GM12891 (cell line): ENCODE results near the gene PRKCA.
"Not testable (repeated sequence)": the region's sequence is repeated elsewhere in the genome, so short reads cannot be mapped to it uniquely, and the experiment has no call there.

Experiments used
- DNase-seq: peaks from one replicate; pipeline ENCODE4 v3.0.0; 2011; ENCODE audit warnings: low spot score; ENCODE audit not compliant: insufficient read length
- FAIRE-seq: peaks from 2 replicates; lab custom pipeline; 2011; peaks lifted over from hg19 to GRCh38; lab: Jason Lieb, UNC
- PAX5 ChIP-seq: IDR thresholded peaks from 2 replicates; pipeline ENCODE4 v1.6.1; 2011; ENCODE audit warnings: low read length, moderate library complexity, mild to moderate bottlenecking; ENCODE audit not compliant: insufficient read depth, severe bottlenecking
- POLR2A ChIP-seq: IDR thresholded peaks from 2 replicates; pipeline ENCODE4 v1.6.1; 2011; ENCODE audit warnings: low read depth, low read length, control low read depth
- POLR2AphosphoS5 ChIP-seq: IDR thresholded peaks from 2 replicates; pipeline ENCODE4 v1.6.1; 2011; ENCODE audit warnings: low read depth, low read length, control low read depth
- POU2F2 ChIP-seq: IDR thresholded peaks from 2 replicates; pipeline ENCODE4 v1.6.1; 2011; ENCODE audit warnings: low read depth, mild to moderate bottlenecking, control low read depth, low read length, moderate library complexity
- SPI1 ChIP-seq: IDR thresholded peaks from 2 replicates; pipeline ENCODE4 v1.6.1; 2011; ENCODE audit warnings: low read depth, low read length, control low read depth
- TAF1 ChIP-seq: IDR thresholded peaks from 2 replicates; pipeline ENCODE4 v1.6.1; 2011; ENCODE audit warnings: low read depth, low read length, control low read depth

PRKCA gene

DNA sequence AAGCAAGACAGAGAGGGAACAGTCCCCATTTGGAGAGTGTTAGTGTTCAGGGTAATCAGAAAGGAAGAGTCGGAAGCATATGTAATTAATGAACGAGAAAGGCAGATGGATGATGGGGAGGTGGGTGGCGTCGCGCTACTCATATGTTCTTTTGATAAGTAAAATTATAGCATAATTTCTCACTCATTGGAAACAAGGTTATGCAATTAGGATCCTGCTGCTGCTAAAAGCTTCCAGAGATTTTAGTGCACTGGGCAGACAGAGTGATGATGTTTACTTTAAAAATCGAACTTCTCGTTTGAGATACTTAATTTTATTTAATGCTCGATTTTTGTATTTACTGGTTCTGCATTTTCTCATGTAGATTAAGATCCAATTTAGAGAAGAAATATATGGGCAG is 96.2 kb downstream of the PRKCA start:
- FAIRE-seq (no peak), DNase-seq (no peak)
- TF ChIP-seq POLR2AphosphoS5 (no peak), TAF1 (no peak), POU2F2 (no peak), SPI1 (no peak), POLR2A (no peak)

DNA sequence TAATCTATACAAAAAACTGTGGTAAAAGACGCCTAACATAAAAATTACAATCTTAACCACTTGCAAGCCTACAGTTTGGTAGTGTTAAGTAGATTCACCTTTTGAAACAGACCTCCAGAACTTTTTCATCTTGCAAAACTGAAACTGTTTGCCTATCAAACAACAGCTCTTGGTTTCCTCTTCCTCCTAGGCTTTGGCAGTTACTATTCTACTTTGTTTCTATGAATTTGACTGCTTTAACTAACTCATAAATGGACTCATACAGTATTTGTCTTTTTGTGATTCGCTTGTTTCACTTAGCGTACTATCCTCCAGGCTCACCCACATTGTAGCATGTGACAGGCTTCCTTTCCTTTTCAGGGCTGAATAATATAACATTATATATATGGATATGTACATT is 97.0 kb downstream of the PRKCA start:
- no peak for TF ChIP-seq TAF1
- no peak for DNase-seq
- FAIRE-seq: no peak

DNA sequence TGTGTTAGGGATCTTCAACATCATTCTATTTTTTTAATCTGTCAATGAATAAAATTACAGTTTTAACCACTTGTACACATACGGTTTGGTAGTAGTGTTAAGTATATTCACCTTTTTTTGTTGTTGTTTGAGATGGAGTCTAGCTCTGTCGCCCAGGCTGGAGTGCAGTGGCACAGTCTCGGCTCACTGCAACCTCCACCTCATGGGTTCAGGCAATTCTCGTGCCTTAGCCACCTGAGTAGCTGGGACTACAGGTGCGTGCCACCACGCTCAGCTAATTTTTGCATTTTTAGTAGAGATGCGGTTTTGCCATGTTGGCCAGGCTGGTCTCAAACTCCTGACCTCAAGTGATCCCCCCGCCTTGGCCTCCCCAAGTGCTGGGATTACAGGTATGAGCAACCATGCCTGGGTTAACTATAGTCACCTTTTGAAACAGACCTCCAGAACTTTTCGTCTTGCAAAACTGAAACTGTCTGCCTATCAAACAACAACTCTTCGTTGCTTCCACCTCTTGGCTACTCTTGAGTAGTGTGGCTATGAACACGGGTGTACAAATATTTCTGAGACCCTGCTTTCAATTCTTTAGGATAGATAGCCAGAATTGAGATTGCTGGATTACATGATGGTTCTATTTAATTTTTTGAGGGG is 97.8 kb downstream of the PRKCA start:
- FAIRE-seq, DNase-seq: not testable (repeated sequence)

DNA sequence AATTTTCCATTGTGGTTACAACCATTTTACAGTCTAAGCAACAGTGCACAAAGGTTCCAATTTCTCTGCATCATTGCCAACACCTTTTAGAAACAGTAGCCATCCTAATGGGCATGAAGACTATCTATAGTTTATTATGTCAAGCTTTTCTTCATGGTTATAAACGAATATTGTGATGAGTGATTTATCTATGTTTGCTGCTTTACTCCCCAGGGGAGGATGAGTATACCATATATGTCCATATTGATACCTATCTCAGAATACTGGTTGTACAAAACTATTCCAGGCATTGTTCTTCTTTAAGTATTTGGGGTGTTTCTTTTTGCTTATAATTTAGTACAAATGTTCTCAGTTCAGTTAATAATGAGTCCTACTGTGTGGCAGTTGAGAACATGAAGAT is 98.3 kb downstream of the PRKCA start:
- DNase-seq (no peak), FAIRE-seq (no peak)
- no peak for TF ChIP-seq PAX5
- no peak for TF ChIP-seq SPI1
- TF ChIP-seq POU2F2: no peak
- no peak for TF ChIP-seq POLR2A
- TF ChIP-seq POLR2AphosphoS5: no peak
- TF ChIP-seq TAF1: no peak

DNA sequence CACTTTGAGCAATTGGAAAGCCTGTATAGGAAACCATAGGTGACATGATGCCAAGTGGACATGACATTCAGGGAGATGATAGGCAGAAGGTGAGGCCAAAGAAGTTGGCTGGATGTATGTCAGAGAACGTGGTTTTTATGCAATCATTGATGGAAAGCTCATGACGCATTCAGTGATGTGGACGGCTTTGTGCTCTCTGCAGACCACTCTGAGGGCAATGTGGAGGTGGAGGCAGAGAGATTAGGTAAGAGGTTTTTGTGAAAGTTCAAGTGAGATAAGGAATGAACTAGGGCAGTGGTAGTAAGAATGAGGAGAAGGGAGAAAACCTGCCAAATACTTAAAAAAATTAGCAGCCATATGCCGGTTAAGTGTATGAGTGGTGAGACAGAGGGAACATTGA is 99.0 kb downstream of the PRKCA start:
- TF ChIP-seq POU2F2 (no peak), PAX5 (no peak), POLR2A (no peak), TAF1 (no peak), POLR2AphosphoS5 (no peak), SPI1 (no peak)
- no peak for DNase-seq
- FAIRE-seq: no peak

DNA sequence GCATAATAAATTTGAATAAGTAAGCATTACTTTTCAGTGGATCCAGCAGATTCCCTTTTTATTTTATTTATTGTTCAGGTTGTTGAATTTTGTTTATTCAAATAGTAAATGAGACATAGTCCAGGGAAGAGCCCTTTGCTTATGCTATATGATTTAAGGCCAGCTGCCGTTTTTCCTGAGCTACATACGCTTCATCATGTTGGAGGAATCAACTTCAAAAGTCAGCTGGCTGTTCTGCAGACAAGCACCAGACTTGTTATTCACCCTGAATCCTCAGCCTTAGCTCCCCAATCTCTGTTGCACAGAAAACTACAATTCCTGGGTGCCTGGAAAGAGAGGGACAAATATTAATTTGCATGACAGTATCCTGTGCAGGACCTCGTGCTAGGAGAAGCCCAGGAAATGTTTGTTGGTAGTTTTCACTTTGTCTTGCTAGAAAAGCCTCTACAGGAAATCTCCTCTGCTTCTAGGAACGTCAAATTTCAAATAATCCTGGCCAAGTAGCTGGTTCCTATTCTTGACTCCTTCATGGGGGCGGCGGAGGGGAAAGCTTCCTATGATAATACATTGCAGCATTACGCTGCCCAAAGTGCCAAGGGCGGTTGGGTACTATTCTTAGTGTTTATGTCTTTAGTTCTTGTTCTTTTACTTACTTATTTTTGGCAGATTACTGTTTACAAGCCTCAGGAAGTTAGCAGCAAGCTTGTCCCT is 101.6 kb downstream of the PRKCA start:
- DNase-seq (no peak), FAIRE-seq (no peak)
- TF ChIP-seq POU2F2: no peak

DNA sequence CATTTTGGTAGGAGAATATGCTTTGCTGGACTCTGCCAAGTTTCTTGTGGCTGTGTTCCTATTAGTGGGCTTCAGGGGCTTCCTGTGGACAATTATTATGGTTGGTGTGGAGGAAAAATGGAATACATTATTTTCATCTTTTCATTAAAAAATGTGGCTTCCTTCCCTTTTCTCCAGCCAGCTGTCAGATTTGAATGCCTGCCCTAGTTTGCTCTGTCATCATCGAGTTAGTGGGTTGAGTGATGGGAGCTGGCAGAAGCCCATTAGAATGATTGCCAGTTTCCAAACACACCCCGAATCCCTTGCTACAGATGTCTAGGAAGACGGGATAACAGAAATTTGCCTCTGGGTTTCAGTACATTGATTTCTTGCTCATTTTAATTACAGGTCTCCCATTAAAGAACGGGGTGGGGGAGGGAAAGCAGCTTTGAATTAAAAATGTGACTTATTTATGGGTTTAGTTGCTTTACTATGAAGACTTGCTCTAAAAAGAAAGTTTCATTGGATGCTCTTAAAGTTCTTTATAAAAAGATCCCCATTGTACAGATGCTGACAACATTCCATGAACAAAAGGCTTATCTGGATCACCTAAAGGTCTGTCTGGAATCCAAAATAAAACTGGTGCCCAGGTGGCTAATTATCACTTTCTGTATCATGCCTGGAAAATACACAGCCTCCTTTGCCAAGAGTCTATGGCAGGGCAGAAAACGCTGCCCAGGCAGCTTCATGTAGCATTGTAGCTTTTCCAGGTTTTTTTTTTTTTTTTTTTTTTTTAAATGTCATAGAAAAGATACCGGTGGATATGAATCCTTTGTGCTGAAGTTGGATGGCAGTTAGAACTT is 103.6 kb downstream of the PRKCA start:
- DNase-seq: no peak
- no peak for FAIRE-seq
- no peak for TF ChIP-seq POLR2A
- TF ChIP-seq PAX5: no peak
- no peak for TF ChIP-seq POLR2AphosphoS5
- TF ChIP-seq TAF1: no peak

DNA sequence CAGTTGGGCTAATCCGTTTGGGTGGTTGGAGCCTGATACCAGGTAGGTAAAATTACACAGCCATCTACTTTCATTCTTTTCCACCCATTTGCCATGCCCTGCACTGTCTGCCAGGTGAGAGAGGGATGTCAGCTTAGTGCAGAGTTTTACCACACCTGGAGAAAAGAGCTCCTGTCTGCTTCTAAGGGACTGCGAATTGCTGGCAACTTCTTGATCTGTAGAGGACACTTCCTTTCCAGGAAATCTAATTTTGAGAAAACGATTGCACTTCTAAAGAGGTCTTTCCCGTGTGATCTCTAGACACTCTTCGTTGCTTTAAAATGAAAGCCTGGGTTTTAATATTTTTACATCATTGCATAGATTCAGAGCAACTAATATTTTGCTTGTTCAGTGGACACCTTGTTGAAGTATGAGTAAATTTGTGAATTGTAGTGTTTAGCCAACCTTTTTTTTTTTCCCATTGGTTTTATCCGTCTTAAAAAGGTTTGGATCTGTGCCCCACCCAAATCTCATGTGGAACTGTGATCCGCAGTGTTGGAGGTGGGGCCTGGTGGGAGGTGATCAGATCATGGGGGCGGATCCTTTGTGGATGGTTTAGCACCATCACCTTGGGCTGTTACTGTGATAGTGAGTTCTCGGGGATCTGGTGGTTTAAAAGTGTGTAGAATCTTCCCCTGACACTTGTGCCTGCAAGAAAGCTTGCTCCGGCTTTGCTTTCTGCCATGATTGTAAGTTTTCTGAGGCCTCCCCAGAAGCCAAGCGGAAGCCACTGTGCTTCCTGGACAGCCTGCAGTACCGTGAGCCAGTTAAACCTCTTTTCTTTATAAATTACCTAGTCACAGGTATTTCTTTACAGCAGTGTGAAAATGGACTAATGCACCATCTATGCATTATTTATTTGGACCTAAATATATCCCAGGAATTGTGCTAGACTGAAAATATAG is 104.6 kb downstream of the PRKCA start:
- DNase-seq (no peak), FAIRE-seq (no peak)
- TF ChIP-seq PAX5: no peak
- TF ChIP-seq SPI1: no peak
- no peak for TF ChIP-seq POLR2A
- no peak for TF ChIP-seq POU2F2
- TF ChIP-seq TAF1: no peak
- no peak for TF ChIP-seq POLR2AphosphoS5

DNA sequence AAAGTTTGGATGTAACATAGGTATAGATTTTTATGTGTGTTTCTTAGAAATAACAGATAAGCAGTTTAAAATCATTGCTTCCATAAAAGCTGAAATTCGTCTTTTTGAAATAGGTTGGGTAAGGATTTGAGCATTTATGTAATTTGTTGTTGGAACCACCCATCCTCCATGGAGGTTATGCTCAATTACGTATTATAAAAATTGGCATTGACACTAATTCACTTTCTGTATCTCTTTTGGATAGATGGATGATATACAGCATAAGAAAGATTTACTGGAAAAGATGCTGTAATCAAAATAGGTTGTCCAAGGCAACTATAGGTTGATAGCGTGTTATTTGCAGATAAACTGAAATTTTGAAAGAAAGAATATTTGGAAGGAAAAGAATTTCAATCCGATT is 105.5 kb downstream of the PRKCA start:
- no peak for DNase-seq
- FAIRE-seq: no peak
- no peak for TF ChIP-seq POU2F2
- no peak for TF ChIP-seq SPI1
- no peak for TF ChIP-seq POLR2A
- TF ChIP-seq TAF1: no peak
- no peak for TF ChIP-seq POLR2AphosphoS5
- TF ChIP-seq PAX5: no peak

DNA sequence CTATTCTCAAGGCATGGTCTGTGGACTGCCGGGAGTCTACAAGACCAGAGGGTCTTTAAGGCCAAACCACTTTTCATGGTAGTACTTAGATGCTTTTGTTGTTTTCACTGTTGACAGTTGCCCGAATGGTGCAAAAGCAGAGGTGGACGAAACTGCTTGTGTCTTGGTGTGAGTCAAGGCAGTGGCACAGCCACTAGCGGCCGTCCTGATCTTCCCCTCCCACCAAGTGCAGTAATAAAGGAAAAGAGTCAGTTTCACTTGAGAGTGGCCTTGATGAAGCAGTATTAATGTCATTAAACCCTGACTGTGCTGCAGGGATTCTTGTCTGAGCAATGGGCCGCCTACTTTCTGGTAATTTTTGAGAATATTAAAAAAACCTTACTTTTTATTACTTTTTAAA is 109.1 kb downstream of the PRKCA start:
- TF ChIP-seq POLR2AphosphoS5 (no peak), POU2F2 (no peak), PAX5 (no peak), TAF1 (no peak), POLR2A (no peak), SPI1 (no peak)
- no peak for FAIRE-seq

More for the DNA sequence above, 109.1 kb downstream of the PRKCA start:
- DNase-seq: no peak
